Measurements from ENCODE around the gene MRPL42.
"Not testable (repeated sequence)": the region's sequence is repeated elsewhere in the genome, so short reads cannot be mapped to it uniquely, and the experiment has no call there.

MRPL42 gene

DNA sequence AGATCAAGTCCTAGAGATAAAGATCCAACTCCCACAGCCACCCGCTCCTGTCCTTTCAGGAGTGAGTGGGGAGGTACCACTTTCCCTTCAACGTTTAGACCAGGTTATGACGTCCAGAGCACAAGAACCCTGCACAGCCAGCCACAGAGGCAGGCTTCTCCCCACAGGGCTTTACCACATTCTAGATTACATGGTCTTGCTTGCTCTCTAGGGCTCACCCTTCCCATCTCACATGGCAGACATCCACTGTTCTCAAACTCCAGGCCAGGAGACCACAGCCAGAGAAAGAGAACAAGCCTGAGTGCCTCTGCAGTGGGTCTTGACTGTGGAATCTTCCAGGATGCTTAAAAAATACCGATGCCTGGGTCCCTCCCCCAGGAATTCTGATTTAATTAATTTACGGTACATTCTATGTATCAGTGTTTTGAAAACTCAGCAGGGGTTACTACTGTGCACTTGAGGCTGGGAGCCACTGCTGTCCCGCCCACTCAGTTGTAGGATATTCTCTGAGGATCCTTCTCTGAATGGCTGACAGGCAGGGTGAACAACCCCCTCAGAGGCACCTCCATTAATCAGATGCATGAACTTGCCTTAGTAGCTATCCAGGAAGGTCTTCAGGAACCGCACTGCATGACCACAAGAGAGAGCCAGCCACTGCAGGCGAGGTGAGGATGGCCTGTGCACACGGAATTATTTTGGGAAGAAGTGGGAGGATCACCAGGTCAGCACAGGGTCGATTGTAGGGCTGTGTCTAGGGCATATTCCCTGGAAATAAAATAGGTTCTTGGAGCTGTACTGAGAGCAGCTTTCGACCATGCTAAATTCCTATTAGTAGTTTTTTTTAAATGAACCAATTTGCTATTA lies 83.7 kb downstream of the MRPL42 start:
- no peak for DNase-seq

DNA sequence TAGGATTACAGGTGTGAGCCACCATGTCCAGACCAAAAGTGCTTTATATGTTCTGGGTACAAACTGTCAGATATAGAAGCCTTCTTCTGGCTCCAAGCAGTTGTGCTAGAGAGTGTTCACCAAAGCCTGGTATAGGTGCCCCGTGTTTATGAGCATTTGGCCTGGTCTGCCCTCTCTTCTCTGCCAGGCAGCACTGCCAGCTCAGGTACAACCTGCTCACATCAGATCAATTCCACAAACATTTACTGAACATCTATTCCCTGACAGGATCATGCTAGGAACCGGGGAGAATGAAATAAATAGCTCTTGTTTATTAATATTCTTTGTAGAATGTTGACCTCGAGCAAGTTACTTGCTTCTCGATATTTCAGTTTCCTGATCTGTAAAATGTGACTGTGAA lies 85.1 kb downstream of the MRPL42 start:
- no peak for DNase-seq

DNA sequence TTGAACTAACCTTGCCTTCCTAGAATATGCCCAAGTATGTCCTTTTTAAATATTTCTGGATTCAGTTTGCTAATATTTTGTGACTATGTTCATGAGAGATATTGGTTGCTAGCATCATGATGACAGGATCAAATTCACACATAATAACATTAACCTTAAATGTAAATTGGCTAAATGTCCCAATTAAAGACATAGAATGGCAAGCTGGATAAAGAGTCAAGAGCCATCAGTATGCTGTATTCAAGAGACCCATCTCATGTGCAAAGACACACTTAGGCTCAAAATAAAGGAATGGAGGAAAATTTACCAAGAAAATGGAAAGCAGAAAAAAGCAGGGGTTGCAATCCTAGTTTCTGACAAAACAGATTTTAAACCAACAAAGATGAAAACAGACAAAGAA lies 90.6 kb downstream of the MRPL42 start:
- not testable (repeated sequence) for DNase-seq

DNA sequence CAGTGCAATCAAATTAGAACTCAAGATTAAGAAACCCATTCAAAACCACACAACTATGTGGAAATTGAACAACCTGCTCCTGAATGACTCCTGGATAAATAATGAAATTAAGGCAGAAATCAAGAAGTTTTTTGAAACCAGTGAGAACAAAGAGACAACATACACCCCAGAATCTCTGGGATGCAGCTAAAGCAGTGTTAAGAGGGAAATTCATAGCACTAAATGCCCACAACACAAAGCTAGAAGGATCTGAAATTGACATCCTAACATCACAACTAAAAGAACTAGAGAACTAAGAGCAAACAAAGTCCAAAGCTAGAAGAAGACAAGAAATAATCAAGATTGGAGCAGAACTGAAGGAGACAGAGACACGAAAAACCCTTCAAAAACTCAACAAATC lies 91.4 kb downstream of the MRPL42 start:
- DNase-seq = not testable (repeated sequence)

GRCh38 chr12:93563807-93564538 lies 96.7 kb downstream of the MRPL42 start:
- DNase-seq = no peak

DNA sequence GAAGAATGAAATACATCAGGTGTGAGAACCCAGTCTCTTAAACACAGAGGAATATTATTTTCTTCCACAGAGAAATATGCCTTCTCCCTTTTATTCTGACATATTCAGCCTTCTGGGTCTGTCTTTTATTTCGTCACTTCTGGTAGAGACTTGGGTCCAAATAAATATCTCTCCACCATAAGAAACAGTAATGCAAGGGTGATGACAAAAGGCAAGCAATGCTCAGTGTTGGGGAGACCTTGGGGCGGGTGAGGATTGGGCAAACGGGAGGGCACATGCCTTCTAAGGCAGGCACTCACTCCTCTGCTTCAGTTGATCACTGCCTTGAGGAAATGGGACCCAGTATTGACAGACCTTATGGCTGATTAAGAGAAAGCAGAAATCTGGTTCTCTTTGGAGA lies 98.4 kb downstream of the MRPL42 start:
- DNase-seq = no peak
